Measurements from ENCODE around the gene PATZ1. TPM values are rescaled to one million over a fixed set of nuclear protein-coding genes. Genes with fewer than 3 reads are reported as not detected.

PATZ1 gene
- total and polyA plus RNA-seq, 5 experiments from 2014 or later: 17.8 to 70.6 (median 34.2) TPM

DNA sequence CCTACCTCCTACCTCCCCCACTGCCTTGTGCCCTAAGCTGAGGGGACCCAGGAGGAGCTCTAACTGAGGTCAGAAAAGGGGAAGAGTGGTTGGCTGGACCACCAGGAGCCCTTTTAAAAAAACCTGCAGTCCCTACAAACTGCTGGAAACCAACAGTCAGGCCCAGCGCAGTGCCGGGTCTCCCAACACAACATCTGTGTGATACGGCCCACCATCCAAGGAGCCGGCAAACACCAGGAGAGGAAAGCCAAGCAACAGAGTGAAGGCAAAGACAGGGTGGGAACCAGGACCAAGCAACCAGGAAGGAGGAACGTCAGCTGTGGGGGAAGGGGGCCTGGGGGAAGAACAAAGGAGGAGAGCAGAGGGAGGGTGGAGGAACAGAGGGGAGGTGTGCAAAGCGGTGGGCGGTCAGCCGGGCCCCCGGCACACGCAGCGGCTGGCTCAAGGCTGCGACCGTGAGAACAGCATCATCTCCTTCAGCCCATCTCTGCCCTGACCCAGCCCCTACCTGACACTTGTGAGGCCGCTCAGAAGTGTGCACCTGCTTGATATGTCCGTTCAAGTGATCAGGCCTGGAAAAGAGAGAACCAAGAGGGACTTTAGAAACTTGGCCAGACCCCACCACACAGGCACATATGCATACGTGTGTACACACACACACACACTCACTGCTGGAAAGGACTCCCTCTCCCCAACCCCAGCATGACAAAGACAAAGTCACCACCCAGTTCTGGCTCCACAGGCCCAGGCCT, 3.6 kb downstream of the PATZ1 start:
- peak overlapping the region; percentile 88 to 96 (median 91) for H3K4me3 Mint-ChIP-seq
- peaks cover 0 to 59% (median 9%) of the 10 kb centered on the region in 3 donors for H3K36me3 Mint-ChIP-seq
- no peak for DNase-seq
- H3K4me1 Mint-ChIP-seq: peaks cover 43 to 78% (median 76%) of the 10 kb centered on the region in 4 donors
- POLR2A ChIA-PET: interaction anchor here (0.6 to 14.2 kb wide), 7 partner anchors 11 to 129 kb away, joined by 3 to 352 read pairs (median 5); partner anchors contain the start of genes DRG1 and PIK3IP1
- no peaks in the 10 kb centered on the region for H3K27me3 Mint-ChIP-seq
- peak overlapping the region; percentile 82 to 97 (median 92) for H3K27ac Mint-ChIP-seq
- H3K9me3 Mint-ChIP-seq: no peaks in the 10 kb centered on the region
- no peak for ATAC-seq

DNA sequence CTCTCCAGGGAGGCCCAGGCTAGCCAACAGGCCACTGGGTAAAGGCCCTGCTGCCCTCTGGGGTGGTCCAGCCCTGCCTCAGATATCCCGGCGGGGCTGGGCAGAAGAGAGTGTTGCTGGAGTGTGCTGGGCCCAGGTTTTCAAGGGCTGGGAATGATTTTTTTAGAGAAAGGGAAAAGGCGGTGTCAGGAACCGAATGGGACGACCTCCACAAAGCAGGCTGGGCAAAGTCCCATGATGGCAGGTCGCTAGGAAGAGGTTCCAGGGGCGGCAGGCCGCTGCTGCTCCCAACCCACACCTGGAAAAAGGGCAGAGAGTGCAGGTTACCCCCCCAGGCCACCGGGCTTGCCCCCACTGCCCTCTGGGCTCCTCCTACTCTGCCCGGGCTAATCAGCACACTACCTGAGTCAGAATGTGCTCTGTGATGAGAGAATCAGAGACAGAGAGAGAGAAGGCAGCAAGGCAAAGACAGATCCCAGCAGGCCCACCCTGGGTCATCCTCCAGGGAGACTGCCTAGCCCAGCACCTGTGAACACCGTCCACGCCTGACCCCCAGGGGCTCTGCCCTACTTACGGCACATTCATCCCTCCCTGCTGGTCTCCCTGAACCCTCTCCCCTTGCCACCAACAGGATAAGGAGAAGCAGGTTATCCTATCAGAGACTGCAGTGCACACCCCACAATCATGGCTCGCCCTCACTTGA, 4.6 kb downstream of the PATZ1 start:
- peaks cover 48 to 85% (median 84%) of the 10 kb centered on the region in 4 donors for H3K4me1 Mint-ChIP-seq
- H3K4me3 Mint-ChIP-seq: peak overlapping the region; percentile 43 to 96 (median 91)
- H3K36me3 Mint-ChIP-seq: peaks cover 0 to 67% (median 9%) of the 10 kb centered on the region in 3 donors
- ATAC-seq (no peak), DNase-seq (no peak)
- H3K27me3 Mint-ChIP-seq: no peaks in the 10 kb centered on the region
- POLR2A ChIA-PET: interaction anchor here (1.4 to 14.2 kb wide), 4 partner anchors 10 to 63 kb away, joined by 3 to 352 read pairs (median 70); partner anchors contain the start of gene PIK3IP1
- H3K27ac Mint-ChIP-seq: peak overlapping the region; percentile 81 to 97 (median 92)
- H3K9me3 Mint-ChIP-seq: no peaks in the 10 kb centered on the region

DNA sequence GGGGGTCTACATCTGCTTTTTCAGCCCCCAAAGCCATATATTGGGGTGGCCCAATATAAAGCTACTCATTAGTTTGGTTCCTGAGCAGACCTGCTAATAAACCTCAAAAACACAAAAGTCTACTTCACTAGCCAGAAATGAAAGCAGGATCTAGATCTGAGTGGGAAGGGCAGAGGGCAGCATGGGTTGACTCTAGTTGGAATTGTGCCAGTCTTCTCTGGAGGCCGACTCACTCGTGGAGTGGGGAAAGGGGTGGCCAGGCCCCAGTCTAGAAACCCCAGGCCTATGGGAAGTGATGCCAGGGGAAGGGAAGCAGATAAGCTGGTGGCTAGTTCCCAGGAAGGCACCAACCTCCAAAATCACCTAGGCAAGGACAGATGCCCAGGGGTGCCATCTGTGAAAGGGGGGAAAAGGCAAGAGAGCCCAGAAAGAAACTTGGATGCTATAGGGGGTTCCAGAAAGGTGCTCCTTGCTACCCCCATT, 5.3 kb downstream of the PATZ1 start:
- ATAC-seq: no peak
- POLR2A ChIA-PET: interaction anchor here (0.6 to 14.2 kb wide), 3 partner anchors 10 to 60 kb away, joined by 3 to 352 read pairs (median 4); partner anchors contain the start of gene PIK3IP1
- H3K36me3 Mint-ChIP-seq: peaks cover 0 to 72% (median 9%) of the 10 kb centered on the region in 3 donors
- DNase-seq: no peak
- H3K27ac Mint-ChIP-seq: peak overlapping the region; percentile 60 to 97 (median 83)
- H3K9me3 Mint-ChIP-seq: no peaks in the 10 kb centered on the region
- peaks cover 50 to 89% (median 85%) of the 10 kb centered on the region in 4 donors for H3K4me1 Mint-ChIP-seq
- H3K4me3 Mint-ChIP-seq: peak overlapping the region in 9 of 10 donors; percentile 3 to 94 (median 55)
- H3K27me3 Mint-ChIP-seq: no peaks in the 10 kb centered on the region

- Mint-ChIP-seq H3K27me3 (no peaks in the 10 kb centered on the region), H3K27ac (peak overlapping the region; percentile 44 to 97 (median 84)), H3K4me3 (peak overlapping the region in 7 of 10 donors; percentile 22 to 92 (median 36)), H3K4me1 (peaks cover 51 to 89% (median 85%) of the 10 kb centered on the region in 4 donors), H3K9me3 (no peaks in the 10 kb centered on the region), H3K36me3 (peaks cover 0 to 76% (median 9%) of the 10 kb centered on the region in 3 donors)
- no peak for DNase-seq
- no peak for ATAC-seq
- POLR2A ChIA-PET: interaction anchor here (0.6 to 14.2 kb wide), 3 partner anchors 47 to 62 kb away, joined by 3 to 352 read pairs (median 3); partner anchors contain the start of gene PIK3IP1
Measured at GRCh38 chr22:31340360-31340759, 5.8 kb downstream of the PATZ1 start.

- H3K9me3 Mint-ChIP-seq: no peaks in the 10 kb centered on the region
- H3K27me3 Mint-ChIP-seq: no peaks in the 10 kb centered on the region
- peaks cover 54 to 89% (median 86%) of the 10 kb centered on the region in 4 donors for H3K4me1 Mint-ChIP-seq
- POLR2A ChIA-PET: interaction anchor here (0.7 to 14.2 kb wide), 5 partner anchors 9 to 61 kb away, joined by 3 to 352 read pairs (median 3); partner anchors contain the start of gene PIK3IP1
- H3K27ac Mint-ChIP-seq: peak overlapping the region; percentile 53 to 92 (median 80)
- ATAC-seq (no peak), DNase-seq (no peak)
- H3K36me3 Mint-ChIP-seq: peaks cover 0 to 85% (median 7%) of the 10 kb centered on the region in 3 donors
- peak overlapping the region in 5 of 10 donors; percentile 25 to 45 (median 27) for H3K4me3 Mint-ChIP-seq
Measured at GRCh38 chr22:31339148-31339832, 6.9 kb downstream of the PATZ1 start.

GRCh38 chr22:31337178-31337577, 9.0 kb downstream of the PATZ1 start:
- H3K27me3 Mint-ChIP-seq: no peaks in the 10 kb centered on the region
- peak overlapping the region; percentile 17 to 88 (median 70) for H3K27ac Mint-ChIP-seq
- H3K9me3 Mint-ChIP-seq: no peaks in the 10 kb centered on the region
- peak overlapping the region in 1 of 10 donors; percentile 15 for H3K4me3 Mint-ChIP-seq
- peak in 1 of 10 donors; percentile 14 for DNase-seq
- peaks cover 5 to 93% (median 12%) of the 10 kb centered on the region in 3 donors for H3K36me3 Mint-ChIP-seq
- ATAC-seq: peak; percentile 22 to 25
- H3K4me1 Mint-ChIP-seq: peaks cover 55 to 86% (median 82%) of the 10 kb centered on the region in 4 donors
- POLR2A ChIA-PET: interaction anchor here (0.6 to 14.2 kb wide), 6 partner anchors 7 to 193 kb away, joined by 3 to 352 read pairs (median 5); partner anchors contain the start of genes PATZ1 and PIK3IP1

GRCh38 chr22:31334329-31334728, 11.8 kb downstream of the PATZ1 start:
- Mint-ChIP-seq H3K9me3 (no peaks in the 10 kb centered on the region), H3K4me1 (peaks cover 40 to 73% (median 62%) of the 10 kb centered on the region in 4 donors), H3K36me3 (peaks cover 5 to 93% (median 7%) of the 10 kb centered on the region in 3 donors), H3K27me3 (no peaks in the 10 kb centered on the region), H3K4me3 (no peak overlapping the region), H3K27ac (peak overlapping the region in 7 of 10 donors; percentile 28 to 84 (median 66))
- POLR2A ChIA-PET: interaction anchor here (0.8 to 3.9 kb wide), 3 partner anchors 10 to 44 kb away, joined by 3 to 20 read pairs (median 3); no protein-coding TSS in a partner anchor
- ATAC-seq (no peak), DNase-seq (peak in 1 of 10 donors; percentile 7)

- POLR2A ChIA-PET: interaction anchor here (0.8 to 3.9 kb wide), 3 partner anchors 10 to 43 kb away, joined by 3 to 20 read pairs (median 3); no protein-coding TSS in a partner anchor
- Mint-ChIP-seq H3K4me1 (peaks cover 37 to 71% (median 61%) of the 10 kb centered on the region in 4 donors), H3K27me3 (no peaks in the 10 kb centered on the region), H3K9me3 (no peaks in the 10 kb centered on the region), H3K27ac (peak overlapping the region in 9 of 10 donors; percentile 28 to 84 (median 63)), H3K4me3 (peak overlapping the region in 1 of 10 donors; percentile 19), H3K36me3 (peaks cover 5 to 93% (median 7%) of the 10 kb centered on the region in 3 donors)
- no peak for ATAC-seq
- no peak for DNase-seq
Measured at GRCh38 chr22:31333641-31334040, 12.5 kb downstream of the PATZ1 start.

DNA sequence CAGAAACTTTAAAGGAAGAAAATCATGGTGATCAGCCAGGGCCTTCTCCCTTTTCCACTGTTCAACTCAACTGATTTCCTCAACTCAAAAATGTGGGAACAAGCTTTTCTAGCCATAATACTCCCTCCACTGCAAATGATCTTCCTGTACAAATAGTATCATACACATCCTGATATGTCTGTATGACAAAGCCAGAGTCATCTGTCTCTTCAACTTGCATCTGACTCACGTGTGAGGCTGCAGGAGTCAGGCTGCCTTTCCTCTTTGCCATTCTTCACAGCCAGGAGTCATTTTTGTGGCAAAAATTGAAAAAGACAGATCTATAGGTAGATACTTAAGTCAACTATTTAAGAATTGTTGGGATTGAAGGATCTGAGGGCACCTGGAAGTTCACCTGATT, 13.3 kb downstream of the PATZ1 start:
- peaks cover 30 to 63% (median 55%) of the 10 kb centered on the region in 4 donors for H3K4me1 Mint-ChIP-seq
- POLR2A ChIA-PET: no interaction called here
- no peaks in the 10 kb centered on the region for H3K27me3 Mint-ChIP-seq
- ATAC-seq (no peak), DNase-seq (no peak)
- H3K9me3 Mint-ChIP-seq: no peaks in the 10 kb centered on the region
- H3K4me3 Mint-ChIP-seq: no peak overlapping the region
- H3K27ac Mint-ChIP-seq: peak overlapping the region in 9 of 10 donors; percentile 5 to 84 (median 65)
- peaks cover 5 to 91% (median 7%) of the 10 kb centered on the region in 3 donors for H3K36me3 Mint-ChIP-seq

DNA sequence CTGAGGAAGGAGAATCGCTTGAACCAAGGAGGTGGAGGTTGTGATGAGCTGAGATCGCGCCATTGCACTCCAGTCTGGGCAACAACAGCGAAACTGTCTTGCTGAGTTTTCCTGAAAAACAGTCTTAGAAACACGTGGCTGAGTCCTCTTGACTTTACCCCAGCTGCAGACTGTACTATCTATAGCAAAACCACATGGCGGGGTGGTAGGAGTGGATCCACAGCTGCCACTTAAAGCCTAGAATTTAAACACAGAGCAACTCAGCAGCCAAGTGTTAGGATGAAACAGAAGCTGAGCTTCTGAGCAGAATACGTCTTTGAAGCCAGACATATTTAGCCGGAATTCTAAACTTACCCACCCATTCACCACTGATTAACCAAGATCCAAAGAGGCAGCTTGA, 14.1 kb downstream of the PATZ1 start:
- POLR2A ChIA-PET: interaction anchor here (0.6 to 1.4 kb wide), 3 partner anchors 10 to 46 kb away, joined by 3 to 5 read pairs (median 3); no protein-coding TSS in a partner anchor
- H3K4me3 Mint-ChIP-seq: no peak overlapping the region
- no peak for ATAC-seq
- H3K27me3 Mint-ChIP-seq: no peaks in the 10 kb centered on the region
- peaks cover 5 to 94% (median 7%) of the 10 kb centered on the region in 3 donors for H3K36me3 Mint-ChIP-seq
- H3K27ac Mint-ChIP-seq: peak overlapping the region in 3 of 10 donors; percentile 6 to 22 (median 11)
- peaks cover 24 to 55% (median 46%) of the 10 kb centered on the region in 4 donors for H3K4me1 Mint-ChIP-seq
- no peaks in the 10 kb centered on the region for H3K9me3 Mint-ChIP-seq
- no peak for DNase-seq
